HG03175 (cell line): ENCODE results near the gene KIF20B.
"Not testable (repeated sequence)": the region's sequence is repeated elsewhere in the genome, so short reads cannot be mapped to it uniquely, and the experiment has no call there.

Experiments used
- ATAC-seq: cut with Tn5 transposase; IDR thresholded peaks from one replicate; pipeline ENCODE4 v1.9.1; 2021; ENCODE audit warnings: mild to moderate bottlenecking, moderate library complexity; ENCODE audit not compliant: unreplicated experiment

KIF20B gene

DNA sequence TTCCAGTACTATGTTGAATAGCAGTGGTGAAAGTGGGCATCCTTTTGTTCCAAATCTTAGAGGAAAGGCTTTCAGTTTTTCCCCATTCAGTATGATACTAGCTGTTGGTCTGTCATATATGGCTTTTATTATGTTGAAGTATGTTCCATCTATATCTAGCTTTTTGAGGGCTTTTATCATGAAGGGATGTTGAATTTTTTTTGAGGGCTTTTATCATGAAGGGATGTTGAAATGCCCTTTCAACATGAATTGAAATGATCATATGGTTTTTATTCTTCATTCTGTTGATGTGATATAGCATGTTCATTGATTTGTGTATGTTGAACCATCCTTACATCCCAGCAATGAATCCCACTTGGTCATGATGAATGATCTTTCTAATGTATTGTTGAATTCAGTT lies 75.3 kb downstream of the KIF20B start:
- no peak for ATAC-seq

DNA sequence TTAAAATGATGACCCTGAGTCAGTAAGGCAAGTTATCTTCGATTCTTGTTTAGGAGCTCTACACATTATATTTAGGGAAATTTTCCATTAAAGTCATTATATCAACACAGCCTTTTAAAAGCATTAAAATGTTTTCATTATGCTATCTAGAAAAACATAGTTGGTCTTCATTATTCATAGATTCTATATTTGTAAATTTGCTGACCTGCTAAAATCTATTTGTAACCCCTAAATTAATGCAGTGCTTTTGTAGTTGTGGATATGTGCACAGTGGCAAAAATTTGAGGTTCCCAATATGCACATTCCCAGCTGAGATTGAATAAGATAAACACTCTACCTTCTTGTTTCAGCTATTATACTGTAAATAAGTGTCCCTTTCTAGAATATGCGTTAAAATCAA lies 81.1 kb downstream of the KIF20B start:
- ATAC-seq: no peak

DNA sequence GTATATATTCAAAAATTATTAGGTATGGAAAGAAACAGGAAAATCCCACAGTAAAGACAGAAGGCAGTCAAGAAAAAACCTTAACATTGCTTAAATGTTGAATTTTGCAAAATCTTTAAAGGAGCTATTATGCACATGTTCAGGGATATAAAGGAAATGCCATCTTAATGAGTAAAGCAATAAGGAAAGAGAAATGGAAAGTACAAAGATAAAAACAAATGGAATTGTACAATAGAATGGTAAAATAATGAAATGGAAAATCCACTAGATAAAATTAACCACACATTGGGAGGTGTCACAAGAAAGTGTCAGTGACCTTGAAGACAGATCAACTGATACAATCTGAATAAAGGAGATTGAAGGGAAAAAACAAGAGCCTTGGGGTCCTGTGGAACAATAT lies 82.0 kb downstream of the KIF20B start:
- no peak for ATAC-seq

- ATAC-seq: no peak
Measured at GRCh38 chr10:89785095-89785494, 83.7 kb downstream of the KIF20B start.

GRCh38 chr10:89789188-89789877 lies 87.9 kb downstream of the KIF20B start:
- ATAC-seq: no peak

- ATAC-seq: no peak
Measured at GRCh38 chr10:89792187-89792586, 90.8 kb downstream of the KIF20B start.

DNA sequence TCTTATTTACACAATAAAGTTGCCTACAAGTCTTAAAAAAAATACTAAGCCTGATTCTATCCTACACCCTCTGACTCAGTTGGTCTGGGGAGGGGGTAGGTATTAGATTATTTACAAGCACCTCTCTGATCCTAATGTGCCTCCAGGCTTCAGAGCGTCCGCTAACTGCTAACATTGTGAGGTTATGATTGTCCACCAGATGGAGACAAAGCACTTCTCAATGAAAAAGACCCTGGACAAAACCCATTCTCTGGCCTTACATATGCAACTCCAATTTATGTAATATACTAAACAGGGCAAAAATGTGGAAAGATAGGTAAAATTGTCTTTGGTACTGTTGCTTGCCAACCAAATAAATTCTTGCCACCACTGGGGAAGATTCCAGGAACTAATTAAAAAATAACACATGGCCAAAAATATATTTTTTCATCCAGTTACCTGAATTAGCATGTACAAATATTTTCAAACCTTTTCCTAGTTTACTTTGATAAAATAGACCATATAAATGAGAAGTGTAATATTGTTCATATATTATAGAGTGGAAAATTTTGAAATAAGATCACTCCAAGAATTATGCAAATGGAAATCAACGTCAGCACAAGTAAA lies 92.4 kb downstream of the KIF20B start:
- ATAC-seq: peak; percentile 79

DNA sequence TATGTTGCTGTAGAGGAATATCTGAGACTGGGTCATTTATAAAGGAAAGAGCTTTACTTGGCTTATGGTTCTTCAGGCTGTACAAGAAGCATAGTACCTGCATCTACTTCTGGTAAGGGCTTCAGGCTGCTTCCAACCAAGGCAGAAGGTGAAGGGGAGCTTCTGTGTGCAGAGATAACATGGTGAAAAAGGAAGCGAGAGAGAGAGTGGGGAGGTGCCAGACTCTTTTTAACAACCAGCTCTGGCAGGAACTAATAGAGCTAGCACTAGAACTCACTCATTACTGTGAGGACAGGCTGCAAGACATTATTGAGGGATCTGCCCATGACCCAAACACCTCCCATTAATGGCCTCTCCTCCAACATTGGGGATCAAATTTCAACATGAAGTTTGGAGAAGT lies 94.5 kb downstream of the KIF20B start:
- ATAC-seq: no peak

DNA sequence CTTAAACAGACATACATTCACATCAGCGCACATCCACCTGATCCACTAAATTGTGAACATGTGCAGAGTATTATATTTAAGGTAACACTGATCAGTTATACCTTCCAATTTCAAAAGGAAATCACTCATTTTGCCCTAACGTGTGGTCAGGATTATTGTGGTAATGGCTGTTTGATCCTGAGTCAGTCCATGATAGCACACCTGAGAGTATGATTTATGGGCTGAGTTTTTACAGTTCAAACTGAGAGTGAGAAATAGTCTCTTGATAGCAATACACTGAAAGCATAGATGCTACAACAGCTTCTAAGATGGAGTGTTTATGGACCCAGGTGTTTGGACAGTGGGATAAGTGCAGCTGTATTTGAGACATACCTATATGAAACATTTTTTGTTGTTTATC lies 96.7 kb downstream of the KIF20B start:
- no peak for ATAC-seq

DNA sequence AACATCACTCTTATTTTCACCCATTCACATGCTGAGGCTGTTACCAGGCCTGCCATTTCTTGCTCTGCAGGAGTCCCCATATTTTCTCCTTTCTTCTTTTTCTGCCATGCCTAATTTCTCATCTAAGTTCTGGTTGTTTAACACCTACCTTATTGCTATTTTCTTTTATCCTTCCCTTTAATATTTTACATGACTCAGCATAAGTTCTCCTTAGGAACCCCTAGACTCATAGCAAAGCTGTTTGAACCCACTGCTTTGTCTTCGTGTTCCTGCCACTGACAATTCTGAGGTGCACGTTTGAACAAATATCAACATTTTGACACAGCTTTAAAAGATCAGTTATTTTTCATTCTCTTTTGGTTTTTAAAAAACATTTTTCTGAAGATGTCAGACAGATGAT lies 98.2 kb downstream of the KIF20B start:
- ATAC-seq: no peak

GRCh38 chr10:89805599-89806013 lies 104.2 kb downstream of the KIF20B start:
- ATAC-seq: peak; percentile 96

- ATAC-seq: no peak
Measured at GRCh38 chr10:89808842-89809241, 107.5 kb downstream of the KIF20B start.

DNA sequence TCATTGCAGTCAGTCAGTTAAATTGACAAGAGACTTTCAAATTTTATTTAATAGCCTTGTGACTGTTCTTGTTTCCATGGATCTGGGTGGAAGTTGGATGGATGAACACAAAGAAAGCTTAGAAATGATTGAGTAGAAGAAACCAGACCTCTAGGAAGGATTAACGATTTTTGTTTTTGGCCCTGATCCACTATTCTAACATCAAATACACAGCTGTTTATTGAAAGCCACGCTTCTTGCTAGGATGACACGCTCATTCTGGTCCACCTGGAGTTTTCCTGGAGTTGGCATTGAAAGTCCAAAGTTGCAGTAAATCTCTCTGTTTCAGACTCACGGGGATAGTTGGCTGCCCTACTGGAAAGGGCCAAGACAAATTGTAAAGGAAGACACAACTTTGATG lies 108.4 kb downstream of the KIF20B start:
- no peak for ATAC-seq

GRCh38 chr10:89810908-89811525 lies 109.6 kb downstream of the KIF20B start:
- no peak for ATAC-seq

- no peak for ATAC-seq
Measured at GRCh38 chr10:89813546-89813945, 112.2 kb downstream of the KIF20B start.

DNA sequence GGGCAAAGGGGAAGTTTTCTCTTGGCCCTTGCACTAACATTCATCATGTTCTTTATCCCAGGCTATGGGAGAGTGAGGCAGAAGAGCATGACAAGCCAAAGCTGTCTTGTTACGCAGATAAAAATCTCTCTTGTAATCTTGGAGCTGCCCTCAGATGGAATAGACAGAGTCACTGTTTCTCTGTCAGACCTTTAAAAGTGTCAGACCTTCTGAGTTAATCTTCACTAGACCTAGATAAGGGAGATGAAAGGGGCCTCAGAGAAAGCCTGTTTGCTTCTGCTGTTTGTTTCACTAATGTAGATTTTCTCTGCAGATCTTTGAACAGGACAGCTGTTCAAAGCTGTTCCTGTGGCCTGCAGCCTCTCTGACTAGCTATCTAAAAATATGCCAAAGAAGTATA lies 112.9 kb downstream of the KIF20B start:
- no peak for ATAC-seq

- ATAC-seq: no peak
Measured at GRCh38 chr10:89815049-89815853, 113.9 kb downstream of the KIF20B start.

- not testable (repeated sequence) for ATAC-seq
Measured at GRCh38 chr10:89819008-89819407, 117.6 kb downstream of the KIF20B start.
